HepG2 (cell line): ENCODE measurements around the gene RAB29. TPM values are rescaled to one million over a fixed set of nuclear protein-coding genes. Genes with fewer than 3 reads are reported as not detected.

Source experiments
- AGO1 ChIP-seq: fragments of 200-400 bp; formaldehyde crosslinking; IDR thresholded peaks from 2 replicates; pipeline ENCODE4 v1.6.1; 2017; ENCODE audit warnings: mild to moderate bottlenecking, low read depth, low read length, moderate library complexity; ENCODE audit not compliant: poor library complexity, severe bottlenecking
- ASH2L ChIP-seq: fragments of 300-600, 200-600 bp; sonication (generic); IDR thresholded peaks from 2 replicates; pipeline ENCODE4 v1.7.0; 2017; ENCODE audit warnings: low read depth, mild to moderate bottlenecking, moderate library complexity, mixed read lengths, low read length; ENCODE audit not compliant: insufficient read length
- HMG20B ChIP-seq: conservative IDR thresholded peaks from 2 replicates; pipeline ENCODE4 v1.6.1; 2016; ENCODE audit warnings: missing genetic modification reagents, missing compliant biosample characterization
- MEF2D ChIP-seq: sonication (generic); formaldehyde crosslinking; IDR thresholded peaks from 2 replicates; pipeline ENCODE4 v1.5.1; 2020; ENCODE audit warnings: mild to moderate bottlenecking, missing genetic modification reagents
- MIER2 ChIP-seq: IDR thresholded peaks from 2 replicates; pipeline ENCODE4 v1.6.1; 2016; ENCODE audit warnings: missing biosample characterization, missing genetic modification reagents
- MTF1 ChIP-seq: sonication (generic); formaldehyde crosslinking; IDR thresholded peaks from 2 replicates; pipeline ENCODE4 v1.5.0; 2020; ENCODE audit warnings: missing genetic modification reagents
- MXD4 ChIP-seq: IDR thresholded peaks from 2 replicates; pipeline ENCODE4 v1.6.1; 2016; ENCODE audit warnings: mild to moderate bottlenecking, missing biosample characterization, missing genetic modification reagents
- REPIN1 ChIP-seq: sonication (generic); formaldehyde crosslinking; IDR thresholded peaks from 2 replicates; pipeline ENCODE4 v1.8.0; 2022; ENCODE audit warnings: missing genetic modification reagents, low read depth, mild to moderate bottlenecking, borderline replicate concordance
- ZNF235 ChIP-seq: sonication (generic); formaldehyde crosslinking; IDR thresholded peaks from 2 replicates; pipeline ENCODE4 v1.8.1; 2023; ENCODE audit warnings: mild to moderate bottlenecking, missing genetic modification reagents, borderline replicate concordance
- ZNF652 ChIP-seq: IDR thresholded peaks from 2 replicates; pipeline ENCODE4 v1.6.1; 2016; ENCODE audit warnings: low read depth, borderline replicate concordance
- polyA plus RNA-seq, 8 experiments: library from polyadenylated mRNA; depleted of rRNA in 3 of 8; stranded (reverse) in 7 of 8; unstranded in 1 of 8; fragments of >200 nt; fragmentation: Illumina TruSeq in 4 of 8; extraction: Trizol in 4 of 8; gene quantifications; 2 replicates each; pipeline versions ENCODE4 v1.2.1 to v1.2.3, GENCODE V29; 2011 to 2016; ENCODE audit warnings: low read depth in 4 of 8, missing spikeins in 1 of 8, mixed read lengths in 1 of 8; ENCODE audit not compliant: insufficient read depth in 1 of 8
- total RNA-seq, 5 experiments: library from RNA; depleted of rRNA; stranded (reverse); fragments of >200 nt; fragmentation: Illumina TruSeq; extraction: Trizol; gene quantifications; 2 replicates each; pipeline ENCODE4 v1.2.3, GENCODE V29; 2016; ENCODE audit warnings: low read depth in 1 of 5
- TF ChIP-seq, protein P1 (sequence below): sonication (generic); formaldehyde crosslinking; IDR thresholded peaks from 2 replicates; pipeline ENCODE4 v1.4.0; 2020; ENCODE audit warnings: missing genetic modification reagents, borderline replicate concordance
- TF ChIP-seq, protein P2 (sequence below): IDR thresholded peaks from 2 replicates; pipeline ENCODE4 v1.6.1; 2016; ENCODE audit warnings: mild to moderate bottlenecking, missing biosample characterization, missing genetic modification reagents
- TF ChIP-seq, protein P3 (sequence below): sonication (generic); formaldehyde crosslinking; IDR thresholded peaks from 2 replicates; pipeline ENCODE4 v1.4.0; 2020; ENCODE audit warnings: missing genetic modification reagents
- TF ChIP-seq, protein P4 (sequence below): IDR thresholded peaks from 2 replicates; pipeline ENCODE4 v1.6.1; 2016

Gene RAB29
- total and polyA plus RNA-seq, 2 of the 13 experiments (the other 11 are each of a cell fraction or from before 2014, with no cell fraction given) = 8.7 to 10.1 TPM

DNA sequence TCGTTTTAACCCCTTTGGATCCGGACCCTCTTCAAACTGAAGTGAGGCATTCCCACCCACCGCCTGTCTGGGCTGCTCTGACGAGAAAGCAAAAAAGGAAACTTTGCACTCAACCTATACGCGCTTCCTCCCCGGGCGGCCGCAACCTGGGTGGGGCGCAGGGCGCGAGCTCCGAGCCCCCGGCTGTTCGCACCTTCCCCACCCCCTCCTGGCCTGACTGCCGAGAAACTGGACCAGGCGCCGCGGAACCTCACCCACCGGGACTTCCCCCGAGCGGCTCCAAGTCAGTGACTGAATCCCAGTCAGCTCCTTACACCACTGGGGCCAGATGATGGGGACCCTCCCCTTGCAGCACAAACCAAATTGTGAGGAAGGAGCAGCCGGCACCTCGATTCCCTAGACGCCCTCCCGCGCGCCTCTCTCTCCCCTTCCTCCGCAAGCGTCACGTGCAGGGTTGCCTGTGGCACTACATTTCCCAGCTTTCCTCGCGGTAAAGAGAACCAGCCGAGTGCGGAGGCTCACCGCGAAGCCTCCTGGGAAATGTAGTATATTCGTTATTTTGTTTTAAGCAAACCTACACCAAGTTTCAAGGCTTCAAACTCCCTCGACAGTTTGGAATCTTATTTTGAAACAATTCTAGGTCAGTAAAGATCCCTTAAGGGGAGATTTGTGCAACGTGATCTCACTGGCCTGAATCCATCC lies at the start of gene RAB29 (continued):
- TF ChIP-seq, protein P1, sequence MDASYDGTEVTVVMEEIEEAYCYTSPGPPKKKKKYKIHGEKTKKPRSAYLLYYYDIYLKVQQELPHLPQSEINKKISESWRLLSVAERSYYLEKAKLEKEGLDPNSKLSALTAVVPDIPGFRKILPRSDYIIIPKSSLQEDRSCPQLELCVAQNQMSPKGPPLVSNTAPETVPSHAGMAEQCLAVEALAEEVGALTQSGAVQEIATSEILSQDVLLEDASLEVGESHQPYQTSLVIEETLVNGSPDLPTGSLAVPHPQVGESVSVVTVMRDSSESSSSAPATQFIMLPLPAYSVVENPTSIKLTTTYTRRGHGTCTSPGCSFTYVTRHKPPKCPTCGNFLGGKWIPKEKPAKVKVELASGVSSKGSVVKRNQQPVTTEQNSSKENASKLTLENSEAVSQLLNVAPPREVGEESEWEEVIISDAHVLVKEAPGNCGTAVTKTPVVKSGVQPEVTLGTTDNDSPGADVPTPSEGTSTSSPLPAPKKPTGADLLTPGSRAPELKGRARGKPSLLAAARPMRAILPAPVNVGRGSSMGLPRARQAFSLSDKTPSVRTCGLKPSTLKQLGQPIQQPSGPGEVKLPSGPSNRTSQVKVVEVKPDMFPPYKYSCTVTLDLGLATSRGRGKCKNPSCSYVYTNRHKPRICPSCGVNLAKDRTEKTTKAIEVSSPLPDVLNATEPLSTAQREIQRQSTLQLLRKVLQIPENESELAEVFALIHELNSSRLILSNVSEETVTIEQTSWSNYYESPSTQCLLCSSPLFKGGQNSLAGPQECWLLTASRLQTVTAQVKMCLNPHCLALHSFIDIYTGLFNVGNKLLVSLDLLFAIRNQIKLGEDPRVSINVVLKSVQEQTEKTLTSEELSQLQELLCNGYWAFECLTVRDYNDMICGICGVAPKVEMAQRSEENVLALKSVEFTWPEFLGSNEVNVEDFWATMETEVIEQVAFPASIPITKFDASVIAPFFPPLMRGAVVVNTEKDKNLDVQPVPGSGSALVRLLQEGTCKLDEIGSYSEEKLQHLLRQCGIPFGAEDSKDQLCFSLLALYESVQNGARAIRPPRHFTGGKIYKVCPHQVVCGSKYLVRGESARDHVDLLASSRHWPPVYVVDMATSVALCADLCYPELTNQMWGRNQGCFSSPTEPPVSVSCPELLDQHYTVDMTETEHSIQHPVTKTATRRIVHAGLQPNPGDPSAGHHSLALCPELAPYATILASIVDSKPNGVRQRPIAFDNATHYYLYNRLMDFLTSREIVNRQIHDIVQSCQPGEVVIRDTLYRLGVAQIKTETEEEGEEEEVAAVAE (CRISPR knock-in tag) = peak; percentile 55; the same call in 1 of the 2 replicates
- peak; percentile 48 for TF ChIP-seq ASH2L
- no peak for TF ChIP-seq HMG20B (CRISPR knock-in tag)
- TF ChIP-seq MTF1 (CRISPR knock-in tag) = no peak
- TF ChIP-seq, protein P2, sequence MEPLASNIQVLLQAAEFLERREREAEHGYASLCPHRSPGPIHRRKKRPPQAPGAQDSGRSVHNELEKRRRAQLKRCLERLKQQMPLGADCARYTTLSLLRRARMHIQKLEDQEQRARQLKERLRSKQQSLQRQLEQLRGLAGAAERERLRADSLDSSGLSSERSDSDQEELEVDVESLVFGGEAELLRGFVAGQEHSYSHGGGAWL (CRISPR knock-in tag) = peak; percentile 79; the same call in 1 of the 2 replicates
- TF ChIP-seq, protein P3, sequence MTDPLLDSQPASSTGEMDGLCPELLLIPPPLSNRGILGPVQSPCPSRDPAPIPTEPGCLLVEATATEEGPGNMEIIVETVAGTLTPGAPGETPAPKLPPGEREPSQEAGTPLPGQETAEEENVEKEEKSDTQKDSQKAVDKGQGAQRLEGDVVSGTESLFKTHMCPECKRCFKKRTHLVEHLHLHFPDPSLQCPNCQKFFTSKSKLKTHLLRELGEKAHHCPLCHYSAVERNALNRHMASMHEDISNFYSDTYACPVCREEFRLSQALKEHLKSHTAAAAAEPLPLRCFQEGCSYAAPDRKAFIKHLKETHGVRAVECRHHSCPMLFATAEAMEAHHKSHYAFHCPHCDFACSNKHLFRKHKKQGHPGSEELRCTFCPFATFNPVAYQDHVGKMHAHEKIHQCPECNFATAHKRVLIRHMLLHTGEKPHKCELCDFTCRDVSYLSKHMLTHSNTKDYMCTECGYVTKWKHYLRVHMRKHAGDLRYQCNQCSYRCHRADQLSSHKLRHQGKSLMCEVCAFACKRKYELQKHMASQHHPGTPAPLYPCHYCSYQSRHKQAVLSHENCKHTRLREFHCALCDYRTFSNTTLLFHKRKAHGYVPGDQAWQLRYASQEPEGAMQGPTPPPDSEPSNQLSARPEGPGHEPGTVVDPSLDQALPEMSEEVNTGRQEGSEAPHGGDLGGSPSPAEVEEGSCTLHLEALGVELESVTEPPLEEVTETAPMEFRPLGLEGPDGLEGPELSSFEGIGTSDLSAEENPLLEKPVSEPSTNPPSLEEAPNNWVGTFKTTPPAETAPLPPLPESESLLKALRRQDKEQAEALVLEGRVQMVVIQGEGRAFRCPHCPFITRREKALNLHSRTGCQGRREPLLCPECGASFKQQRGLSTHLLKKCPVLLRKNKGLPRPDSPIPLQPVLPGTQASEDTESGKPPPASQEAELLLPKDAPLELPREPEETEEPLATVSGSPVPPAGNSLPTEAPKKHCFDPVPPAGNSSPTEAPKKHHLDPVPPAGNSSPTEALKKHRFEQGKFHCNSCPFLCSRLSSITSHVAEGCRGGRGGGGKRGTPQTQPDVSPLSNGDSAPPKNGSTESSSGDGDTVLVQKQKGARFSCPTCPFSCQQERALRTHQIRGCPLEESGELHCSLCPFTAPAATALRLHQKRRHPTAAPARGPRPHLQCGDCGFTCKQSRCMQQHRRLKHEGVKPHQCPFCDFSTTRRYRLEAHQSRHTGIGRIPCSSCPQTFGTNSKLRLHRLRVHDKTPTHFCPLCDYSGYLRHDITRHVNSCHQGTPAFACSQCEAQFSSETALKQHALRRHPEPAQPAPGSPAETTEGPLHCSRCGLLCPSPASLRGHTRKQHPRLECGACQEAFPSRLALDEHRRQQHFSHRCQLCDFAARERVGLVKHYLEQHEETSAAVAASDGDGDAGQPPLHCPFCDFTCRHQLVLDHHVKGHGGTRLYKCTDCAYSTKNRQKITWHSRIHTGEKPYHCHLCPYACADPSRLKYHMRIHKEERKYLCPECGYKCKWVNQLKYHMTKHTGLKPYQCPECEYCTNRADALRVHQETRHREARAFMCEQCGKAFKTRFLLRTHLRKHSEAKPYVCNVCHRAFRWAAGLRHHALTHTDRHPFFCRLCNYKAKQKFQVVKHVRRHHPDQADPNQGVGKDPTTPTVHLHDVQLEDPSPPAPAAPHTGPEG (CRISPR knock-in tag) = peak; percentile 52; the same call in 1 of the 2 replicates
- peak; percentile 49 for TF ChIP-seq AGO1
- 0 out of 2 replicates have a peak, but pooled peaks have one; percentile 39 for TF ChIP-seq MIER2 (CRISPR knock-in tag)
- peak; percentile 71; the same call in 1 of the 2 replicates for TF ChIP-seq ZNF235 (CRISPR knock-in tag)
- TF ChIP-seq REPIN1 (CRISPR knock-in tag) = peak; percentile 43; the same call in 1 of the 2 replicates
- TF ChIP-seq MEF2D = no peak
- TF ChIP-seq, protein P4, sequence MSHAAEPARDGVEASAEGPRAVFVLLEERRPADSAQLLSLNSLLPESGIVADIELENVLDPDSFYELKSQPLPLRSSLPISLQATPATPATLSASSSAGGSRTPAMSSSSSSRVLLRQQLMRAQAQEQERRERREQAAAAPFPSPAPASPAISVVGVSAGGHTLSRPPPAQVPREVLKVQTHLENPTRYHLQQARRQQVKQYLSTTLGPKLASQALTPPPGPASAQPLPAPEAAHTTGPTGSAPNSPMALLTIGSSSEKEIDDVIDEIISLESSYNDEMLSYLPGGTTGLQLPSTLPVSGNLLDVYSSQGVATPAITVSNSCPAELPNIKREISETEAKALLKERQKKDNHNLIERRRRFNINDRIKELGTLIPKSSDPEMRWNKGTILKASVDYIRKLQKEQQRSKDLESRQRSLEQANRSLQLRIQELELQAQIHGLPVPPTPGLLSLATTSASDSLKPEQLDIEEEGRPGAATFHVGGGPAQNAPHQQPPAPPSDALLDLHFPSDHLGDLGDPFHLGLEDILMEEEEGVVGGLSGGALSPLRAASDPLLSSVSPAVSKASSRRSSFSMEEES (CRISPR knock-in tag) = peak; percentile 83
- peak; percentile 28; the same call in 1 of the 2 replicates for TF ChIP-seq ZNF652 (CRISPR knock-in tag)
- TF ChIP-seq MXD4 (CRISPR knock-in tag) = 0 out of 2 replicates have a peak, but pooled peaks have one; percentile 37
